IMR-90 (cell line): Measurements from ENCODE around the gene AFG1L. TPM values are rescaled to one million over a fixed set of nuclear protein-coding genes. Genes with fewer than 3 reads are reported as not detected.

Source experiments
- ATAC-seq: fragments of 200-7000 bp; cut with Tn5 transposase; 2 replicates; pipeline ENCODE4 v1.9.1; 2020; ENCODE audit warnings: low read depth, mild to moderate bottlenecking, moderate library complexity
- BruUV-seq: library from RNA; stranded (reverse); fragments of 400-500 nt; replicated peaks from 2 replicates; lab custom pipeline; 2021; lab: Mats Ljungman, UMichigan
- CTCF ChIA-PET: fragments of 300-600 bp; formaldehyde crosslinking; extraction: SDS; loops from one replicate; lab custom pipeline; 2021; ENCODE audit warnings: antibody characterized with exemption; lab: Yijun Ruan, JAX
- POLR2A ChIA-PET: fragments of 300-600 bp; sonication (Branson Sonifier 250); formaldehyde crosslinking; loops from one replicate; lab custom pipeline; 2022; ENCODE audit warnings: antibody characterized with exemption; ENCODE audit not compliant: unreplicated experiment; lab: Charles Lee
- DNase-seq: peaks from one replicate; pipeline ENCODE4 v3.0.0; 2013
- H2AFZ ChIP-seq: replicated peaks from 2 replicates; pipeline ENCODE3; 2013; ENCODE audit warnings: low read length, mild to moderate bottlenecking; ENCODE audit not compliant: poor library complexity
- H2AK5ac ChIP-seq: 2 replicates; pipeline ENCODE4 v1.6.1; 2013; ENCODE audit warnings: low read depth, low read length, inconsistent platforms
- H2AK9ac ChIP-seq: replicated peaks from 2 replicates; pipeline ENCODE3; 2013; ENCODE audit warnings: mild to moderate bottlenecking, low read depth, low read length, moderate library complexity; ENCODE audit not compliant: poor library complexity
- H2BK120ac ChIP-seq: 2 replicates; pipeline ENCODE4 v1.6.1; 2013; ENCODE audit warnings: low read depth, low read length, inconsistent platforms
- H2BK15ac ChIP-seq: 3 replicates; pipeline ENCODE4 v1.6.1; 2013; ENCODE audit warnings: low read depth, low read length, inconsistent platforms
- H2BK20ac ChIP-seq: 2 replicates; pipeline ENCODE4 v1.6.1; 2013; ENCODE audit warnings: low read depth, mild to moderate bottlenecking, inconsistent platforms, low read length, moderate library complexity
- H2BK5ac ChIP-seq: 2 replicates; pipeline ENCODE4 v1.6.1; 2013; ENCODE audit warnings: mild to moderate bottlenecking, low read depth, low read length, inconsistent platforms; ENCODE audit not compliant: poor library complexity, severe bottlenecking
- H3K14ac ChIP-seq: replicated peaks from 2 replicates; pipeline ENCODE4 v1.6.1; 2013; ENCODE audit warnings: low read depth, low read length, inconsistent platforms
- H3K18ac ChIP-seq: 2 replicates; pipeline ENCODE4 v1.6.1; 2013; ENCODE audit warnings: low read depth, low read length, control low read depth
- H3K23ac ChIP-seq: 2 replicates; pipeline ENCODE4 v1.6.1; 2013; ENCODE audit warnings: low read depth, low read length, inconsistent platforms
- H3K27ac ChIP-seq: 2 replicates; pipeline ENCODE4 v1.5.1; 2013; ENCODE audit warnings: mild to moderate bottlenecking, control low read depth, low read length; ENCODE audit not compliant: insufficient read depth
- H3K27me3 ChIP-seq: 2 replicates; pipeline ENCODE4 v1.6.1; 2013; ENCODE audit warnings: low read length; ENCODE audit not compliant: control insufficient read depth, insufficient read depth
- H3K36me3 ChIP-seq: 2 replicates; pipeline ENCODE4 v1.6.1; 2013; ENCODE audit warnings: low read length, mixed read lengths; ENCODE audit not compliant: control insufficient read depth, insufficient read depth
- H3K4ac ChIP-seq: 2 replicates; pipeline ENCODE4 v1.6.1; 2013; ENCODE audit warnings: low read depth, low read length, inconsistent platforms
- H3K4me1 ChIP-seq: 2 replicates; pipeline ENCODE4 v1.6.1; 2013; ENCODE audit warnings: low read length, mixed read lengths; ENCODE audit not compliant: control insufficient read depth, insufficient read depth
- H3K4me2 ChIP-seq: 2 replicates; pipeline ENCODE4 v1.6.1; 2013; ENCODE audit warnings: low read depth, mild to moderate bottlenecking, control low read depth, low read length, moderate library complexity
- H3K4me3 ChIP-seq: 2 replicates; pipeline ENCODE4 v1.5.1; 2013; ENCODE audit warnings: low read depth, mild to moderate bottlenecking, control low read depth, low read length, moderate library complexity; ENCODE audit not compliant: insufficient read depth
- H3K56ac ChIP-seq: 2 replicates; pipeline ENCODE4 v1.6.1; 2013; ENCODE audit warnings: low read length, inconsistent platforms; ENCODE audit not compliant: insufficient read depth; ENCODE audit errors: extremely low read depth
- H3K79me1 ChIP-seq, 2 experiments: 2 replicates each; pipeline ENCODE4 v1.6.1; 2013; ENCODE audit warnings: low read length in 2 of 2, inconsistent platforms in 1 of 2, low read depth in 1 of 2
- H3K9ac ChIP-seq: 2 replicates; pipeline ENCODE4 v1.6.1; 2013; ENCODE audit warnings: low read depth, low read length, control low read depth
- H3K9me1 ChIP-seq: 2 replicates; pipeline ENCODE4 v1.6.1; 2013; ENCODE audit warnings: low read length, inconsistent platforms; ENCODE audit not compliant: insufficient read depth
- H3K9me3 ChIP-seq: 2 replicates; pipeline ENCODE4 v1.6.1; 2013; ENCODE audit warnings: low read length; ENCODE audit not compliant: control insufficient read depth, insufficient read depth
- H4K20me1 ChIP-seq: 2 replicates; pipeline ENCODE4 v1.6.1; 2013; ENCODE audit warnings: low read length, inconsistent platforms; ENCODE audit not compliant: insufficient read depth
- H4K5ac ChIP-seq: 2 replicates; pipeline ENCODE4 v1.6.1; 2013; ENCODE audit warnings: mild to moderate bottlenecking, low read depth, low read length, control low read depth
- H4K8ac ChIP-seq, 2 experiments: 2 replicates each; pipeline ENCODE4 v1.6.1; 2013; ENCODE audit warnings: low read depth in 2 of 2, low read length in 2 of 2, control low read depth in 1 of 2, inconsistent platforms in 1 of 2
- H4K91ac ChIP-seq: 2 replicates; pipeline ENCODE4 v1.6.1; 2013; ENCODE audit warnings: low read depth, low read length, inconsistent platforms; ENCODE audit not compliant: insufficient read depth
- CHD1 ChIP-seq: IDR thresholded peaks from 2 replicates; pipeline ENCODE4 v1.6.1; 2012; ENCODE audit warnings: low read depth, low read length, improper control_type of control experiment
- CTCF ChIP-seq: conservative IDR thresholded peaks from 2 replicates; pipeline ENCODE4 v1.5.1; 2012; ENCODE audit warnings: mild to moderate bottlenecking, low read depth, low read length, improper control_type of control experiment
- ELK1 ChIP-seq: fragments of 150-350 bp; IDR thresholded peaks from 2 replicates; pipeline ENCODE4 v1.6.1; 2016; ENCODE audit warnings: low read depth, mild to moderate bottlenecking, low read length, moderate library complexity, borderline replicate concordance
- FOS ChIP-seq: fragments of 150-350 bp; IDR thresholded peaks from 2 replicates; pipeline ENCODE4 v1.6.1; 2016; ENCODE audit warnings: low read depth, low read length
- MAZ ChIP-seq: IDR thresholded peaks from 2 replicates; pipeline ENCODE4 v1.6.1; 2012; ENCODE audit warnings: low read depth, mild to moderate bottlenecking, low read length, improper control_type of control experiment, moderate library complexity, borderline replicate concordance
- MXI1 ChIP-seq: IDR thresholded peaks from 2 replicates; pipeline ENCODE4 v1.6.1; 2012; ENCODE audit warnings: low read depth, mild to moderate bottlenecking, low read length, moderate library complexity, borderline replicate concordance
- NFE2L2 ChIP-seq: fragments of 150-350 bp; IDR thresholded peaks from 2 replicates; pipeline ENCODE4 v1.6.1; 2016; ENCODE audit warnings: low read depth, mild to moderate bottlenecking, low read length
- POLR2A ChIP-seq: IDR thresholded peaks from 2 replicates; pipeline ENCODE4 v1.6.1; 2012; ENCODE audit warnings: mild to moderate bottlenecking, low read depth, low read length
- RAD21 ChIP-seq: IDR thresholded peaks from 2 replicates; pipeline ENCODE4 v1.6.1; 2012; ENCODE audit warnings: low read length, improper control_type of control experiment
- RCOR1 ChIP-seq: IDR thresholded peaks from 2 replicates; pipeline ENCODE4 v1.6.1; 2012; ENCODE audit warnings: mild to moderate bottlenecking, low read length, improper control_type of control experiment; ENCODE audit not compliant: insufficient replicate concordance
- RFX5 ChIP-seq: IDR thresholded peaks from 2 replicates; pipeline ENCODE4 v1.8.0; 2012; ENCODE audit warnings: low read depth, mild to moderate bottlenecking, low read length, moderate library complexity
- SMC3 ChIP-seq: fragments of 150-350 bp; IDR thresholded peaks from 2 replicates; pipeline ENCODE4 v1.6.1; 2016; ENCODE audit warnings: low read depth, mild to moderate bottlenecking, antibody characterized with exemption, low read length, moderate library complexity
- WGBS, 2 experiments: methylation state at CpG; one replicate each; pipeline versions ENCODE4 v1.1.5 to v1.1.7; 2013; ENCODE audit warnings: missing lambda C conversion rate in 2 of 2; ENCODE audit not compliant: insufficient read length in 1 of 2; ENCODE audit errors: extremely low coverage in 2 of 2; 5-methylcytosine and 5-hydroxymethylcytosine counted together
- dilution Hi-C: fragments of 300-500 bp; cut with HindIII; formaldehyde crosslinking; loops from one replicate; pipeline ENCODE4 v1.14.3; 2018; ENCODE audit warnings: low sequenced_read_pairs; ENCODE audit not compliant: unreplicated experiment
- in situ Hi-C: fragments of 300-500 bp; cut with MboI; formaldehyde crosslinking; loops from 3 replicates; pipeline ENCODE4 v1.14.3; 2019; ENCODE audit warnings: low sequenced_read_pairs, inconsistent platforms, mixed read lengths
- intact Hi-C: fragments of 100-400 bp; cut with micrococcal nuclease; formaldehyde crosslinking; loops from 2 replicates; pipeline ENCODE4 v1.10.0; 2022
- polyA plus RNA-seq, 3 experiments: library from polyadenylated mRNA; depleted of rRNA; stranded (reverse); fragments of >200 nt; gene quantifications; 2 replicates each; pipeline ENCODE4 v1.2.3, GENCODE V29; 2012; ENCODE audit warnings: low replicate concordance in 1 of 3
- total RNA-seq: library from RNA; depleted of rRNA; stranded (reverse); fragments of >200 nt; gene quantifications from 2 replicates; pipeline ENCODE4 v1.2.3, GENCODE V29; 2012

AFG1L gene
- total and polyA plus RNA-seq, 2 of the 4 experiments (the other 2 are of a cell fraction), result 1.0 to 2.0 TPM

DNA sequence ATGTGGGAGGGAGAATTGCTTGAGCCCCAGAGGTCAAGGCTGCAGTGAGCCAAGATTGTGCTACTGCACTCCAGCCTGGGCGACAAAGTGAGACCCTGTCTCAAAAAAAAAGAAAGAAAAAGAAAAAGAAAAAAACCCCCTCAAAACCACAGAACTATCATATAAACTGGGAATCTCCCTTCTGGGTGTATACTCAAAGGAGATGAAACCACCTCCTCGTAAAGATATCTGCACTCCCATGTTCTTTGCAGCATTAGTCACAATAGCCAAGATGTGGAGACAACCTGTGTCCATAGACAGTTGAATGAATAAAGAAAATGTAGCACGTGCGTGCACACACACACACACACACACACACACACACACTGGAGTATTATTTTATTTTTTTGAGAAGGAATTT, 8.5 kb upstream of the AFG1L start:
- Histone ChIP-seq H3K4me3 (no peak overlapping the region), H3K18ac (no peak overlapping the region), H3K9me3 (no peaks in the 10 kb centered on the region), H2AK9ac (no peak overlapping the region), H2BK5ac (no peak overlapping the region), H3K4me2 (no peak overlapping the region), H3K56ac (no peak overlapping the region), H3K9ac (no peak overlapping the region), H3K4ac (no peak overlapping the region), H3K27ac (no peak overlapping the region), H2BK20ac (no peak overlapping the region), H3K23ac (no peak overlapping the region), H3K14ac (no peak overlapping the region), H2AK5ac (no peak overlapping the region), H3K36me3 (no peaks in the 10 kb centered on the region), H3K9me1 (no peaks in the 10 kb centered on the region), H4K20me1 (no peaks in the 10 kb centered on the region), H3K4me1 (no peaks in the 10 kb centered on the region), H3K27me3 (no peaks in the 10 kb centered on the region; the same call in none of the 2 replicates), H3K79me1 (no peaks in the 10 kb centered on the region), H4K8ac (no peak overlapping the region), H4K5ac (no peak overlapping the region), H4K91ac (no peak overlapping the region), H2BK120ac (no peak overlapping the region), H2AFZ (no peak overlapping the region), H2BK15ac (no peak overlapping the region)
- POLR2A ChIA-PET, result no interaction called here
- TF ChIP-seq RCOR1 (no peak), SMC3 (no peak), ELK1 (no peak), CTCF (no peak), MAZ (no peak), NFE2L2 (no peak), CHD1 (no peak), MXI1 (no peak), RAD21 (no peak), FOS (no peak), RFX5 (no peak), POLR2A (no peak)
- DNase-seq (no peak), ATAC-seq (no peak)
- no TSS peak for BruUV-seq
- in situ Hi-C loops (no loop called here), intact Hi-C loops (no loop called here), dilution Hi-C loops (no loop called here)
- CTCF ChIA-PET, result no interaction called here
- WGBS, 2 experiments, result no CpG with 5 or more reads among the region's 4 CpGs
